Uterus (tissue), 2 donors: Measurements from ENCODE around the gene ATP9B.

Experiments used
- CTCF ChIP-seq, 4 experiments: fragments of 200-600 bp in 2 of 4; fragments of 450-650 bp in 2 of 4; sonication (generic) in 2 of 4; IDR thresholded peaks; one replicate each; pipeline ENCODE4 v1.5.1; 2016 to 2019; ENCODE audit warnings: antibody characterized with exemption in 4 of 4, mild to moderate bottlenecking in 2 of 4, moderate library complexity in 1 of 4
- POLR2A ChIP-seq, 2 donors: fragments of 450-650 bp; IDR thresholded peaks; one replicate each; pipeline ENCODE4 v1.6.1; 2016; ENCODE audit warnings: antibody characterized with exemption in 2 of 2, mild to moderate bottlenecking in 1 of 2, moderate library complexity in 1 of 2

DNA sequence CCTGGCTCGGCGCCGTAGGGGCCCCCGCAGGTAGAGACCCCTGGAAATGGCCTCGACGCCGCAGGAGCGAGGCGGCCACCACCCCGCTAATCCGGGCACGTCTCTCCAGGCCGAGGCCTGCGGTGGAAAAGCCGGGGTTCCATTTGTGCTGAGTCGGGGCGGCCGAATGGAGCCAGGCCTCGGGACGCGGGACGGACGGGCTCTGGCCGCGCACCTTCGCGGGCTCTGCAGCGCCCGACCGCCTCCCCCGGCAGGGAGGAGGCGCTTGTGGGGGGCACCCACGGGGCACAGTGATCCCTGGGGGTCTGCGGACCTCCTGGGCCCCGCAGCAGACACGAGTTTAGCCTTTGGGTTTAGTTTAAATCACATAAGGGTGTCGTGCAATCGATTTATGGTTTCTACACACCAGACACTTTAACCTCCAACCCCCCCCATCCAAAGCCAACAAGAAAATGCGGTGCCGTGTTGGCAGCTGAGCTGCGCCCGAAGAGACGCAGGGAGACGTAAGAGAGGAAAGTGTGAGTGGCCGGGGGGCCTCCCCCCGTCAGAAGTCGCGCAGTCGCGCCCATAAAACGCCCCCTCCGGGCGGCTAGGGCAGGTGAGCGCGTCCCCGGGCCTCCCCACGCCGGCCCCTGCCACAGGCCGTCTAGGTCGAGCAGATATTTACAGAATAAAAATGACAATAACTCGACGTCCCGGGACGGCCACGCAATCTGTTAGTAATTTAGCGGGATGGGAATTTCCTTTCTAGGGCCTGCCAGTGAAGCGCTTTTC lies 325.5 kb downstream of the ATP9B start:
- TF ChIP-seq POLR2A (IDR thresholded peaks at IDR 0.05) (no peak), CTCF (IDR thresholded peaks at IDR 0.05) (peak in 2 of 4 experiments; percentile 6)
